NCI-H1105 (cell line): ENCODE results near the gene ERICH6.

Experiments used
- DNase-seq: peaks from one replicate; lab custom pipeline; 2025; lab: John Stamatoyannopoulos, UW

The ERICH6 gene

GRCh38 chr3:150613709-150614480 lies 89.8 kb downstream of the ERICH6 start:
- DNase-seq = no peak

DNA sequence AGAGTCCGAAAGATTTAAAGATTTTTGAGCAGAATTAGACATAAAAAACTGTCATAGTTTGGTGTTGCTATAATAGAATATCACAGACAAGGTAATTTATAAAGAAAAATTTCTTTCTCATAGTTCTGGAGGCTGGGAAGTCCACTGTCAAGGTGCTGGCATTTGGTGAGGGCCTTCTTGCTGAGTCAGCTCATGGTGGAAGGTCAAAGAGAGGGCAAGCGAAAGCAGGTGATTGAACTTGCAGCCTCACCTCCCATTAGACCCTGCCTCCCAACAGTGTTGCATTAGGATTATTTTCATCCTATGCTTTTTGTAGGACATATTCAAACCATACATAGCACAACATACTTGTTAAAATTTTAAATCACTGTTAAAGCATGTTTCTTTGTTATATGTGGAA lies 90.7 kb downstream of the ERICH6 start:
- no peak for DNase-seq

DNA sequence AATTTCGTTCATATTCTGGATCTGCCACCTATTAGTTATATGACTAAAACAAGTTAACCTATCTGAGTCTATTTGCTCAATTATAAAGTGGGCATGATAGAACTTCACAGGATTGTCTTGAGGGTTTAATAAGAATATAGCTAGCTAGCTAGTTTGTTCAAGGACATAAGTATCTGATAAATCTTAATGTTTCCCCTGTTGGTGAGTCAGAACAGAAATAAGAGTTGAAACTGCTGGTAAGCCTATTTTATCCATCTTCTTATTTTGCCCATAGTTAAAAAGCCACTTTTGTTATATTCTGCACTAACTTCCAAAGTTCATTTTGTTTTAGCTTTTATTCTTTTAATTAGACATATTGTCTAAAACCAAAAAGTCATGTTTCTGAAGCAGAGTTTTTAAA lies 91.2 kb downstream of the ERICH6 start:
- no peak for DNase-seq

DNA sequence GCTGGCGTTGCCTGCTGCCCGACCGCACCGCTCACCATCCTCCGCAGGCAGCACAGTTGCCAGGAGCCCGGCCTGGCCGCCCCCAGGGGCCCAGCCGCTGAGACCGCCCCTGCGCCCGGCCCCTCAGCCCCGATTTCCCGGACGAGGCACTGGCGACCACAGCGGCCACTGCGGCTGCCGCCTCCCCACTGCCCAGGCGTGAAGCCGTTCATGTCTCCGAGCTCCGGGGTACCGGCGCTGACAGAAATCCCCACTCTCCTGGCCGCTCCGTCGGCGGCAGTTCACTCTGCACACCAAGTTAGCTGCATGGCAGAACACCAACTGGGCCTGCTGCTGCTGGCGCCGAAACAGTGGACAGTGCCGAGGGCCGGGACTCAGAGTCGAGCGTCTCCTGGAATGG lies 92.1 kb downstream of the ERICH6 start:
- no peak for DNase-seq

- no peak for DNase-seq
Measured at GRCh38 chr3:150610785-150611184, 92.9 kb downstream of the ERICH6 start.

GRCh38 chr3:150609988-150610387 lies 93.7 kb downstream of the ERICH6 start:
- DNase-seq = no peak
